Lower lobe of right lung (tissue), 2 donors: ENCODE results near the gene ZNF280A. TPM values are rescaled to one million over a fixed set of nuclear protein-coding genes. Genes with fewer than 3 reads are reported as not detected.

Source experiments
- ATAC-seq, 2 donors: fragments of 200-7000 bp; cut with Tn5 transposase; one replicate each; pipeline ENCODE4 v1.9.1; 2020 to 2022; ENCODE audit warnings: mild to moderate bottlenecking in 2 of 2, moderate library complexity in 2 of 2
- DNase-seq: peaks from one replicate; pipeline ENCODE4 v3.0.0-alpha.2; 2020
- H3K27ac ChIP-seq: fragments of 200-600 bp; one replicate; pipeline ENCODE4 v1.8.0; 2022
- H3K27me3 ChIP-seq: fragments of 200-600 bp; one replicate; pipeline ENCODE4 v1.8.0; 2022; ENCODE audit warnings: low read depth
- H3K36me3 ChIP-seq: fragments of 200-600 bp; one replicate; pipeline ENCODE4 v1.8.0; 2022; ENCODE audit warnings: mild to moderate bottlenecking
- H3K4me1 ChIP-seq: fragments of 200-600 bp; one replicate; pipeline ENCODE4 v1.8.0; 2022
- H3K4me3 ChIP-seq: fragments of 200-600 bp; one replicate; pipeline ENCODE4 v1.8.0; 2022; ENCODE audit warnings: mild to moderate bottlenecking
- H3K9me3 ChIP-seq: fragments of 200-600 bp; one replicate; pipeline ENCODE4 v1.8.0; 2022
- intact Hi-C: fragments of 100-400 bp; cut with DNase I; formaldehyde crosslinking; loops from one replicate; pipeline ENCODE4 v1.11.0; 2022
- total RNA-seq: library from RNA; stranded (reverse); fragmentation: NEBNext Ultra II Directional; extraction: Animal tissue kit (Norgen Biotek cat#: 25700); gene quantifications from one replicate; pipeline ENCODE4 v1.2.1, GENCODE V29; 2021
- TF ChIP-seq, protein P1 (sequence below): fragments of 200-600 bp; IDR thresholded peaks from one replicate; pipeline ENCODE4 v1.8.0; 2022; ENCODE audit warnings: antibody characterized with exemption, mild to moderate bottlenecking
- donor health status: DM: no; HTN: yes; CAD: no; lungs with severe emphysema.

ZNF280A gene
- total RNA-seq, 1 donor from 2014 or later, result not detected

- Histone ChIP-seq H3K9me3 (no peaks in the 10 kb centered on the region), H3K4me3 (no peak overlapping the region), H3K4me1 (no peaks in the 10 kb centered on the region), H3K27me3 (no peaks in the 10 kb centered on the region), H3K36me3 (no peaks in the 10 kb centered on the region), H3K27ac (no peak overlapping the region)
- intact Hi-C loops, result no loop called here
- ATAC-seq (no peak), DNase-seq (no peak)
- TF ChIP-seq, protein P1, sequence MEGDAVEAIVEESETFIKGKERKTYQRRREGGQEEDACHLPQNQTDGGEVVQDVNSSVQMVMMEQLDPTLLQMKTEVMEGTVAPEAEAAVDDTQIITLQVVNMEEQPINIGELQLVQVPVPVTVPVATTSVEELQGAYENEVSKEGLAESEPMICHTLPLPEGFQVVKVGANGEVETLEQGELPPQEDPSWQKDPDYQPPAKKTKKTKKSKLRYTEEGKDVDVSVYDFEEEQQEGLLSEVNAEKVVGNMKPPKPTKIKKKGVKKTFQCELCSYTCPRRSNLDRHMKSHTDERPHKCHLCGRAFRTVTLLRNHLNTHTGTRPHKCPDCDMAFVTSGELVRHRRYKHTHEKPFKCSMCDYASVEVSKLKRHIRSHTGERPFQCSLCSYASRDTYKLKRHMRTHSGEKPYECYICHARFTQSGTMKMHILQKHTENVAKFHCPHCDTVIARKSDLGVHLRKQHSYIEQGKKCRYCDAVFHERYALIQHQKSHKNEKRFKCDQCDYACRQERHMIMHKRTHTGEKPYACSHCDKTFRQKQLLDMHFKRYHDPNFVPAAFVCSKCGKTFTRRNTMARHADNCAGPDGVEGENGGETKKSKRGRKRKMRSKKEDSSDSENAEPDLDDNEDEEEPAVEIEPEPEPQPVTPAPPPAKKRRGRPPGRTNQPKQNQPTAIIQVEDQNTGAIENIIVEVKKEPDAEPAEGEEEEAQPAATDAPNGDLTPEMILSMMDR, result no peak
These were observed 38.3 kb upstream of the ZNF280A start for GRCh38 chr22:22558071-22558971.

DNA sequence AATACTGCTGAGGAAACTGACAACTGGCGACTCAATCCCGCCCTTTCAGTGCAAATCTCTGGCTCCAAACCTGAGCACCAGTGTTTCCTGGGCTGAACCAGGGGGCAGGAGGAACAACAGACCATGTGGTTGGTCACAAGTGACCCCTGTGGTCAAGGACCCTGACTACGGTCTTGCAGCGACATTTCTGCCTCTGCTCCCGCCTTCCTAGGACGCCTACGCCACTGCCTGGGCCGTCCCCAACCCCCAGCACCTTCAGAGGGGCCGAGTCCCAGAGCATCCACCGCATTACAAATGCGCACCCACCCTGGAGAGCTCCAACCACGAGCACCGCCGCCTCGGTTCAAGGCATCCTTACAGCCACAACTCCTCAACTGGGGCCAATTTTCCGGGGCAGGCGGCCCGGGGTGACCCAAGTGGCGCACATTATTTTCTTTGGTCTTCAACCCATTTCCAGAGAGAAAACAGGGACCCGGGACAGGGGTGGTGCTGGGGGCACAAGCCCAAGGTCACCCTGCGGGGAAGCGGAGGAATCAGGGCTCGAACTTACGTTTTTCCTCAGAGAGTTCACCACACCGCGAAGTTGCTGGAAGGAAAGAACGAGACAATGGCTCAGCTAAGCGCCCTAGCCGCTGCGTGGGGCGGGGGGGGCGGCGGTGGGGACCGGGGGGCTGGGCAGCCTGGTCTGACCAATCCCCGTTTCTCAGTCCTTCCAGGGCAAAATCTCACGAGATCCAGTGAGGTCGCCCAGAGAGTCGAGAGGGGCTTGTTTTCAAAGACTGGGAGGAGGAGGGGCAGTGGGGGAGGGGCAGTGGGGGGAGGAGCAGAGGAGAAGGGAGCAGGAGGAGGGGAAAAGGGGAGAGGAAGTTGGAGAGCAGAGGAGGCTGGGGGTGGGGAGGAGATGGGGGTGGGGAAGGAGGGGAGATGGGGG is 37.2 kb upstream of the ZNF280A start:
- Histone ChIP-seq H3K36me3 (no peaks in the 10 kb centered on the region), H3K27me3 (no peaks in the 10 kb centered on the region), H3K4me1 (no peaks in the 10 kb centered on the region), H3K4me3 (no peak overlapping the region), H3K27ac (no peak overlapping the region), H3K9me3 (no peaks in the 10 kb centered on the region)
- intact Hi-C loops, result no loop called here
- ATAC-seq (no peak), DNase-seq (no peak)
- TF ChIP-seq, protein P1, result no peak

- Histone ChIP-seq H3K9me3 (no peaks in the 10 kb centered on the region), H3K27ac (no peak overlapping the region)
- ATAC-seq, result no peak
These were observed 36.5 kb upstream of the ZNF280A start for GRCh38 chr22:22556578-22556977.

GRCh38 chr22:22555596-22555995 is 35.5 kb upstream of the ZNF280A start:
- DNase-seq (no peak), ATAC-seq (no peak)
- no peaks in the 10 kb centered on the region for H3K27me3 ChIP-seq
- no peaks in the 10 kb centered on the region for H3K4me1 ChIP-seq
- intact Hi-C loops, result no loop called here
- no peaks in the 10 kb centered on the region for H3K9me3 ChIP-seq
- TF ChIP-seq, protein P1, result no peak
- no peaks in the 10 kb centered on the region for H3K36me3 ChIP-seq
- H3K4me3 ChIP-seq, result no peak overlapping the region
- no peak overlapping the region for H3K27ac ChIP-seq

More at GRCh38 chr22:22556578-22556977, 36.5 kb upstream of the ZNF280A start:
- Histone ChIP-seq H3K36me3 (no peaks in the 10 kb centered on the region), H3K4me1 (no peaks in the 10 kb centered on the region), H3K4me3 (no peak overlapping the region), H3K27me3 (no peaks in the 10 kb centered on the region)
- intact Hi-C loops, result no loop called here
- TF ChIP-seq, protein P1, result no peak
- no peak for DNase-seq

DNA sequence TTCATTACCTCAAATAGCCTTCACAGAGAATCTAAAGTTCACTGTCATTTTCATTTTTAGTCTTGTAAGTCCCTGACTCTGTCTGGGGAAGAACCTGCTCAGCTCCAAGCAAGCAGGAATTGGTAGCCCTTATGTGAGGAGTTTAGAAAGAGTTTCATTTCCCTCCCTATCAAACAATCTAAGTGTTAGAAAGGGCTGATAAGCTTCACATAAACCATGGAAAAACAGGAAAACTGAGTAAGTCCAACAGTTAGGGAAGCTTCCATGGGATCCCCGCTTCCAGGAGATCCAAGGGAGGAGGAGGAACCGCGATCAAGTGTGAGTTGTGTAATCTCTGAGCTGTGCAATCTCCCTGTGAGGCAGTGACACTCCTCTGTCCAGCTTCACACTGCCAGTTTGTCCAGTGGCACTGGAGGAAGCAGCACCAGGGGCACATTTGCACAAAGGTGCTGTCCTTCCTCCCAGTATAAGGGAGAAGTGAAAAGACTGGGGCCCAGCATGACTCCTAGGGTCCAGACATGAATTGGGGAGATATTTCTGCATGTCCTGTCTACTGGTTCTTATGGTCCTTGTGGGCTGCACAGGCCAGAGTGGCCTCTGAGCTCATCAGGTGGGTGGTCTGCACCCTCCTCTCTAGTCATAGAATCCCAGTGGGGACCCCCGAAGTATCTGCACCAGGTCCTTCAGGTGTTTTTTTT is 34.7 kb upstream of the ZNF280A start:
- no peak for DNase-seq
- peak in 1 of 2 donors; percentile 36 for ATAC-seq
- no peak overlapping the region for H3K4me3 ChIP-seq
- H3K27ac ChIP-seq, result no peak overlapping the region
- H3K4me1 ChIP-seq, result no peaks in the 10 kb centered on the region
- no peaks in the 10 kb centered on the region for H3K27me3 ChIP-seq
- intact Hi-C loops, result no loop called here
- no peaks in the 10 kb centered on the region for H3K36me3 ChIP-seq
- no peaks in the 10 kb centered on the region for H3K9me3 ChIP-seq
- TF ChIP-seq, protein P1, result no peak
